ENCODE results near the gene PARD3. TPM values are rescaled to one million over a fixed set of nuclear protein-coding genes. Genes with fewer than 3 reads are reported as not detected.

The PARD3 gene
- total RNA-seq, 2 donors from 2014 or later, result 31.6 to 41.6 TPM

DNA sequence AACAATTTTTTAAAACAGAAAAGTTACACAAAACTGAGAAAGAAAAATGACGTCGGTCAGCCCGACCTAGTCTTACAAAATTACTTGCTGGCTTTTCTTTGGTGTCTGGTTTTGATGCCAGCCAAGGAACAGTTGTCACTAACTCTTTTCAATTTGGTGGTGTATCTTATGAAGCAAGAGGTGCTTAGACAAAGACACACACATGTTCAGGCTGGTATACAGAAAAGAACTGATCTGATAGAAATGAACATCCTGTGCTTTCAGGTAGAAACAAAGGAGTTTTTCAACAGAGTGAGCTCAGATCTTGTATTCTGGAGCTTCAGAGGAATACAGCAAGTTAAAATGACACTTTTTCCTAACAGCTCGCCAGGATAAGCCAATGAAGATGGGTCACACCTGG is 43.6 kb downstream of the PARD3 start:
- peaks cover 0 to 22% of the 10 kb centered on the region in 2 donors for H3K4me1 ChIP-seq
- TF ChIP-seq, protein P1, sequence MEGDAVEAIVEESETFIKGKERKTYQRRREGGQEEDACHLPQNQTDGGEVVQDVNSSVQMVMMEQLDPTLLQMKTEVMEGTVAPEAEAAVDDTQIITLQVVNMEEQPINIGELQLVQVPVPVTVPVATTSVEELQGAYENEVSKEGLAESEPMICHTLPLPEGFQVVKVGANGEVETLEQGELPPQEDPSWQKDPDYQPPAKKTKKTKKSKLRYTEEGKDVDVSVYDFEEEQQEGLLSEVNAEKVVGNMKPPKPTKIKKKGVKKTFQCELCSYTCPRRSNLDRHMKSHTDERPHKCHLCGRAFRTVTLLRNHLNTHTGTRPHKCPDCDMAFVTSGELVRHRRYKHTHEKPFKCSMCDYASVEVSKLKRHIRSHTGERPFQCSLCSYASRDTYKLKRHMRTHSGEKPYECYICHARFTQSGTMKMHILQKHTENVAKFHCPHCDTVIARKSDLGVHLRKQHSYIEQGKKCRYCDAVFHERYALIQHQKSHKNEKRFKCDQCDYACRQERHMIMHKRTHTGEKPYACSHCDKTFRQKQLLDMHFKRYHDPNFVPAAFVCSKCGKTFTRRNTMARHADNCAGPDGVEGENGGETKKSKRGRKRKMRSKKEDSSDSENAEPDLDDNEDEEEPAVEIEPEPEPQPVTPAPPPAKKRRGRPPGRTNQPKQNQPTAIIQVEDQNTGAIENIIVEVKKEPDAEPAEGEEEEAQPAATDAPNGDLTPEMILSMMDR (IDR thresholded peaks at IDR 0.05), result no peak

DNA sequence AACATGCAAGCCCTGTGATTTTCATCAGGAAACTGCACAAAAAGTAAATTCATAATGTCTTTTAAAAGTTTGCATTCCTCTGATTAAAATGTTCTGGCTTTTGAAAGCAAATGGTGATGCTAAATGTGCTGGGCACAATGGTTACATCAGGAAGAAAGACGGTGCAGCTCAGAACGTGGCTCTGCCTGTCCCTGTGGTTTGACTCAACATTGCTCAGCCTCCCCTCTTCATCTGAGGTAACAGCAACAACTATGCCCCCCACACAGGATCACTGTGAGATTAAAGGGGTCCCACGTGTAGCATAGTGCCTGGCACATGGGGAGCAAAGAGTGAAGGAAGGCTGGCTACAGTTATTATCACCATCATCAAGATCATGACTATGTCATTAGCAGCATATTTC is 44.0 kb downstream of the PARD3 start:
- DNase-seq (ENCODE audit: low spot score), result no peak
- Histone ChIP-seq H3K9me3 (no peaks in the 10 kb centered on the region), H3K4me3 (no peak overlapping the region), H3K4me1 (peaks cover 0 to 22% of the 10 kb centered on the region in 2 donors), H3K36me3 (no peaks in the 10 kb centered on the region), H3K27me3 (no peaks in the 10 kb centered on the region), H3K27ac (no peak overlapping the region)
- TF ChIP-seq, protein P1 (IDR thresholded peaks at IDR 0.05), result no peak

More for the DNA sequence above, 43.6 kb downstream of the PARD3 start:
- DNase-seq (ENCODE audit: low spot score), result no peak
- H3K9me3 ChIP-seq, result no peaks in the 10 kb centered on the region
- H3K27ac ChIP-seq, result no peak overlapping the region
- no peak overlapping the region for H3K4me3 ChIP-seq
- no peaks in the 10 kb centered on the region for H3K36me3 ChIP-seq
- H3K27me3 ChIP-seq, result no peaks in the 10 kb centered on the region

DNA sequence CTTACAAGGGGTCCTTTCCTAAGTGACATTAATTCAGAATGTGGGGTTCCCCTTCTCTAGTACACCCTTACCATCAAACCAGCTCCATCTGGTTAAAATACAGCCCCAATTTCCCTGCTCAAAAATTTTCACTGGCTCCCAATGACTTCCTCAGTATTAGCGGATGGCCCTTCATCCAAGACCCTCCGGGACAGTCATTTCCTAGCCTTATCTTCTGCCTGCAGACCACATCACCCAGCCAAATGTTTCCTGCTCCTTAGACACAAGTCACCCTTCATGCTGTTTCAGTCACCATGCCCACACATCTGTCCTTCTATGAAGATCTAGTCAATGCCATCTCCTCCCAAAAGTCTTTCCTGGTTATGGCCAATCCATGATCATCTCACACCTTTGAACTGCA is 45.2 kb downstream of the PARD3 start:
- TF ChIP-seq, protein P1 (IDR thresholded peaks at IDR 0.05), result no peak
- Histone ChIP-seq H3K4me1 (peaks cover 0 to 31% of the 10 kb centered on the region in 2 donors), H3K9me3 (no peaks in the 10 kb centered on the region), H3K36me3 (no peaks in the 10 kb centered on the region), H3K4me3 (no peak overlapping the region), H3K27me3 (no peaks in the 10 kb centered on the region), H3K27ac (no peak overlapping the region)
- DNase-seq (ENCODE audit: low spot score), result no peak

DNA sequence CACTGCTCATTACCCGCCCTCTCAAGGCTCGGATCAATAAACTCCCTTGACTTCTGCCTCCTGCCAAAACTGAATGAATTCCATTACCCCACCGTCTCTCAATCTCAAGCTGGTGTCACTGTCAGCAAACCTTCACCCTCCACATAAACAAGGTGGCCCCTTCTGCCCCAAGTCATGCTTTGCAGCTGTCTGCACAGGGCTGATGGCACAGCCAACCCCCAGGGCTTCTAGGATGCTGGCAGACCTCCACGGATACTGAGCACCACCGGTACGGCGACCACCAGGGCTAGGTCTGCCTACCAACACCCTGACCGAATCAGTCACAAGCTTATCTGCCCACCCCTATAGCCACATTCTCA is 46.1 kb downstream of the PARD3 start:
- Histone ChIP-seq H3K9me3 (no peaks in the 10 kb centered on the region), H3K27me3 (no peaks in the 10 kb centered on the region), H3K4me1 (peaks cover 0 to 37% of the 10 kb centered on the region in 2 donors), H3K4me3 (peak overlapping the region in 1 of 2 donors; percentile 6), H3K27ac (peak overlapping the region in 1 of 2 donors; percentile 33), H3K36me3 (no peaks in the 10 kb centered on the region)
- TF ChIP-seq, protein P1 (IDR thresholded peaks at IDR 0.05), result no peak
- no peak for DNase-seq (ENCODE audit: low spot score)

DNA sequence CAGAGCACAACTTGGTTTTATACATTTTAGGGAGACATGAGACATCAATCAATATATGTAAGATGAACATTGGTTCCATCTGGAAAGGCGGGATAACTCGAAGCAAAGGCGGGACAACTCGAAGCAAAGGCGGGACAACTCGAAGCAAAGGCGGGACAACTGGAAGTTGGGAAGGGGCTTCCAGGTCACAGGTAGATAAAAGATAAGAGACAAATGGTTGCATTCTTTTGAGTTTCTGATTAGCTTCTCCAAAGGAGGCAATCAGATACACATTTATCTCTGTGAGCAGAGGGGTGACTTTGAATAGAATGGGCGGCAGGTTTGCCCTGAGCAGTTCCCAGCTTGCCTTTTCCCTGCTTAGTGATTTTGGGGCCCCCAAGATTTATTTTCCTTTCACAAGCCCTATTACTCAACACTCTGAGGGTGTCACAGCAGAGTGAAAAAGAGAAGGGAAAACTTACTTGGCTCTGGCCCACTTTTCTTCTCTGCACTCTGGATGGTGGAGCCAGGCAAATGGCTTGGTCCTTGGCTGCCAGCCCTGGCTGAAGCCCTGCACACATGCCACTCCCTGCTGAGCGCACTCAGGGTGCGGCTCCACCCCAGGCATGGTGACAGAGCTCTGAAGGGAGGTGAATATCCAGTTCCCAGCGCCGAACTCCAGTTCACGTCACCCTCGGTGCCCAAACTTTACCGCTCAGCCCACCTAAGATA is 46.7 kb downstream of the PARD3 start:
- TF ChIP-seq, protein P1 (IDR thresholded peaks at IDR 0.05), result no peak
- Histone ChIP-seq H3K27ac (peak overlapping the region in 1 of 2 donors; percentile 33), H3K4me1 (peaks cover 0 to 39% of the 10 kb centered on the region in 2 donors), H3K4me3 (peak overlapping the region in 1 of 2 donors; percentile 6), H3K9me3 (no peaks in the 10 kb centered on the region), H3K36me3 (no peaks in the 10 kb centered on the region), H3K27me3 (no peaks in the 10 kb centered on the region)
- peak; percentile 74 for DNase-seq (ENCODE audit: low spot score)
